Measurements from ENCODE around the gene RNASE1. TPM values are rescaled to one million over a fixed set of nuclear protein-coding genes. Genes with fewer than 3 reads are reported as not detected.
"Not testable (repeated sequence)": the region's sequence is repeated elsewhere in the genome, so short reads cannot be mapped to it uniquely, and the experiment has no call there.

Gene RNASE1
- total and polyA plus RNA-seq, 9 of the 15 experiments (the other 6 are each of a cell fraction or from before 2014, with no cell fraction given) = 6.4 to 33.3 (median 13.9) TPM

DNA sequence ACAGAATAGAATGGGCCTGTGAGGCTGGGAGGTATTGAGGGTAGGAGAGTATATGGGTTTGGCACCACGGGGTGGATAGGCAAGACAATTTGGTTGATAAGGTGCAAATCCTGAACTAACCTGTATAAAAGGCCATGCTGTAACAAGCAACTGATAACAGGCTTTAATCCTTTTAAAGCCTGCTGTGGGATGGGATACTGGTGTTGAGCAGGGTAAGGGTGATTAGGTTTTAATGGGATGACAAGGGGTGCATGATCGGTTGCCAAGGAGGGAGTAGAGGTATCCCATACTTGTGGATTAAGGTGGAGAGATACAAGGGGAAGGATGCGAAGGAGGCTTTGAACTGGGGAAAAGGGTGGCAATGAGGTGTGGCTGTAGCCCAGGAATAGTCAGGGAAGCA lies 13.3 kb upstream of the RNASE1 start:
- ATAC-seq; H3K9ac ChIP-seq (ENCODE audit: insufficient read depth in 1 of 2, low read depth in 2 of 2, low read length in 2 of 2); H3K79me2 ChIP-seq (ENCODE audit: control insufficient read depth, insufficient read depth, low read length); DNase-seq (ENCODE audit: extremely low read depth in 1 of 4, low spot score in 3 of 4); H3K27me3 ChIP-seq (ENCODE audit: control insufficient read depth in 2 of 2, insufficient read depth in 2 of 2, low read length in 2 of 2); H4K20me1 ChIP-seq (replicated peaks; ENCODE audit: control insufficient read depth, insufficient read depth, low read length); FAIRE-seq; CTCF ChIA-PET (ENCODE audit: low intra/inter-chr PET ratio); in situ Hi-C loops (cut with MboI); H3K4me2 ChIP-seq (ENCODE audit: insufficient read depth, low read length); H3K9me3 ChIP-seq (replicated peaks; ENCODE audit: control insufficient read depth, insufficient read depth, low read depth, low read length); BruUV-seq (replicated peaks); H2AFZ ChIP-seq (ENCODE audit: low read depth, low read length); POLR2A ChIA-PET; H3K9me1 ChIP-seq (ENCODE audit: control insufficient read depth, insufficient read depth, low read length); H3K36me3 ChIP-seq (ENCODE audit: control insufficient read depth, insufficient read depth, low read length); H3K27ac ChIP-seq (ENCODE audit: extremely low read depth, low read depth, low read length); H3K4me3 ChIP-seq: not testable (repeated sequence)
- WGBS (ENCODE audit: insufficient coverage, low coverage, missing lambda C conversion rate) = 56% methylated on average over 3 of the region's 3 CpGs
- peaks cover 0 to 13% of the 10 kb centered on the region in 2 experiments; a peak in 4 of 5 replicates for H3K4me1 ChIP-seq (replicated peaks in 1 of 2; ENCODE audit: control insufficient read depth in 2 of 2, insufficient read depth in 2 of 2, low read length in 2 of 2)
- intact Hi-C loops (cut with micrococcal nuclease) = loop anchor here (10.0 kb wide), 1 partner anchor 481 kb away; the partner anchor contains the start of gene CCNB1IP1

DNA sequence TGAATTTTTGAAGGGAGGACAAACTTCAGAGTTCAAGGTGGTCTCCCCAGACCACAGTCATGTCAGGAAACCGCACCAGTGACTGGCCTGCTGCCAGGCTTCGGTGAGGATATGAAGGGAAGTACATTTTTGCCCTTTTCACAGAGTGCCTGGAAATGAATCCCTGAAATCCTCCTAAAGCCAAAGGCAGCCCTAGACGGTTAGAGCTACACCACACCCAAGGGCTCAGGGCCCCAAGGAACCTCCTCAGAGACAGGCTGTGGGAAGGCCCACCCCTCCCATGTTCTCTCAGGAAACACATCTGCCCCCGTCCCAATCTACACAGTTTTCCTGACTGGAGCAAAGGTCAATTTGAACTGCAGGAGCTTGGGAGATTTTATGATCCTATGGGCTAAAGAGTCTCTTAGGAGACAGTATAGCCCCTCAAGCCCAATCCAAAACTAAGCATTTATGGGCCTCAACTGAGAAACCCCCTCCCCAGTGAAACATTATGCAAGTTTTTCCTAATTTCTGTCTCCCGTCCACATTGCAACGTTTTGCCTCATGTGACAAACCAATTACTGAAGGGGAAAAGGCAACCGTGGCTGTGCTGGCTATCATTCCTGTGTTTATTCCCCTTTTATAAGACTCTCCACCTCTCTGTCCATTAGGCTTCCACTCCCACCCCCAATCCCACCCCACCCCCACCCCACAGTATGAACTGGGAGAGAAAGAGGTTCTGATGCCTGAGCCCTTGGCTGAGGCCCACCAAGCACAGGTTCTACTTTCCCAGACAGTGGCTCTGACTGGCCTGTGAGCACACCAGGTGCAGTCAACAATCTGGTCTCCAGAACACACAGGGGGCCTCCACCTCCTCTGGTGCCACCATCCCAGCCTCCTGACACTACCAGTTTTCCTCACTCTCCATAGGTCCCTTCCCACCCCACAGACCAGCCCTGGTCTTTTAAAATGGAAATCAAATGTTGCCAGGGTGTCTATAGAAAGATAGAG lies 9.6 kb upstream of the RNASE1 start:
- DNase-seq (ENCODE audit: extremely low read depth in 1 of 4, low spot score in 3 of 4) = peak in 1 of 4 experiments; percentile 8

More for the DNA sequence above, 9.6 kb upstream of the RNASE1 start:
- no peaks in the 10 kb centered on the region for H4K20me1 ChIP-seq (replicated peaks; ENCODE audit: control insufficient read depth, insufficient read depth, low read length)
- in situ Hi-C loops (cut with MboI) = no loop called here
- no peak for FAIRE-seq
- no peak overlapping the region for H3K27ac ChIP-seq (ENCODE audit: extremely low read depth, low read depth, low read length)
- ATAC-seq = 0 out of 3 replicates have a peak, but pooled peaks have one; percentile 33
- H3K36me3 ChIP-seq (ENCODE audit: control insufficient read depth, insufficient read depth, low read length) = no peaks in the 10 kb centered on the region
- WGBS (ENCODE audit: insufficient coverage, low coverage, missing lambda C conversion rate) = 28% methylated on average over 4 of the region's 7 CpGs
- H2AFZ ChIP-seq (ENCODE audit: low read depth, low read length) = no peak overlapping the region
- POLR2A ChIA-PET = interaction anchor here (1.0 kb wide), 1 partner anchor 10 kb away, joined by 4 read pairs; the partner anchor contains the start of gene RNASE1
- H3K9me1 ChIP-seq (ENCODE audit: control insufficient read depth, insufficient read depth, low read length) = no peaks in the 10 kb centered on the region
- no peaks in the 10 kb centered on the region; a peak in 1 of 5 replicates for H3K27me3 ChIP-seq (ENCODE audit: control insufficient read depth in 2 of 2, insufficient read depth in 2 of 2, low read length in 2 of 2)
- no peak overlapping the region for H3K4me2 ChIP-seq (ENCODE audit: insufficient read depth, low read length)
- CTCF ChIA-PET (ENCODE audit: low intra/inter-chr PET ratio) = no interaction called here
- 0 out of 4 replicates have a peak overlapping the region, but pooled peaks of 1 of the 2 experiments have one; percentile 26 for H3K9ac ChIP-seq (ENCODE audit: insufficient read depth in 1 of 2, low read depth in 2 of 2, low read length in 2 of 2)
- H3K4me1 ChIP-seq (replicated peaks in 1 of 2; ENCODE audit: control insufficient read depth in 2 of 2, insufficient read depth in 2 of 2, low read length in 2 of 2) = peaks cover 0 to 9% of the 10 kb centered on the region in 2 experiments; a peak in 4 of 5 replicates
- H3K79me2 ChIP-seq (ENCODE audit: control insufficient read depth, insufficient read depth, low read length) = no peaks in the 10 kb centered on the region
- H3K4me3 ChIP-seq = no peak overlapping the region
- no TSS peak for BruUV-seq (replicated peaks)
- TF ChIP-seq ZNF23 (CRISPR knock-in tag; IDR thresholded peaks at IDR 0.05) (no peak), MXI1 (IDR thresholded peaks at IDR 0.05; ENCODE audit: low read depth, low read length) (no peak), MYNN (IDR thresholded peaks at IDR 0.05) (no peak), MYNN (CRISPR knock-in tag; IDR thresholded peaks at IDR 0.05) (no peak), PCBP1 (IDR thresholded peaks at IDR 0.05; ENCODE audit: low read depth, low read length, poor library complexity, severe bottlenecking) (no peak), NFIC (IDR thresholded peaks at IDR 0.05) (peak; percentile 45; the same call in 1 of the 2 replicates)
- no peaks in the 10 kb centered on the region for H3K9me3 ChIP-seq (replicated peaks; ENCODE audit: control insufficient read depth, insufficient read depth, low read depth, low read length)
- intact Hi-C loops (cut with micrococcal nuclease) = loop anchor here (10.0 kb wide), 1 partner anchor 477 kb away; the partner anchor contains the start of gene CCNB1IP1

Data from K562 (cell line).